Hepatocyte (in vitro differentiated cells): ENCODE results near the gene CMIP. TPM values are rescaled to one million over a fixed set of nuclear protein-coding genes. Genes with fewer than 3 reads are reported as not detected.

ENCODE experiments used
- DNase-seq: peaks from one replicate; pipeline ENCODE4 v3.0.0-alpha.2; 2016; ENCODE audit warnings: low spot score
- H2AFZ ChIP-seq: fragments of 200-600 bp; sonication (generic); 2 replicates; pipeline ENCODE4 v1.6.0; 2016; ENCODE audit warnings: antibody characterized with exemption, mild to moderate bottlenecking
- H3K27ac ChIP-seq: fragments of 200-600 bp; sonication (generic); 2 replicates; pipeline ENCODE4 v1.5.1; 2016; ENCODE audit warnings: mild to moderate bottlenecking
- H3K27me3 ChIP-seq: fragments of 200-600 bp; sonication (generic); 2 replicates; pipeline ENCODE4 v1.6.1; 2016
- H3K36me3 ChIP-seq: fragments of 200-600 bp; sonication (generic); replicated peaks from 2 replicates; pipeline ENCODE4 v1.5.1; 2016; ENCODE audit warnings: low read depth; ENCODE audit not compliant: insufficient read depth
- H3K4me1 ChIP-seq: fragments of 200-600 bp; sonication (generic); 2 replicates; pipeline ENCODE4 v1.5.1; 2016; ENCODE audit warnings: mild to moderate bottlenecking, moderate library complexity; ENCODE audit not compliant: insufficient read depth
- H3K4me2 ChIP-seq: fragments of 200-600 bp; sonication (generic); 2 replicates; pipeline ENCODE4 v1.6.0; 2016
- H3K4me3 ChIP-seq: fragments of 200-600 bp; sonication (generic); 2 replicates; pipeline ENCODE4 v1.5.1; 2016; ENCODE audit warnings: mild to moderate bottlenecking
- H3K79me2 ChIP-seq: fragments of 200-600 bp; sonication (generic); 2 replicates; pipeline ENCODE4 v1.6.0; 2017; ENCODE audit warnings: mild to moderate bottlenecking
- H3K9me2 ChIP-seq: fragments of 200-600 bp; sonication (generic); replicated peaks from 2 replicates; pipeline ENCODE4 v1.6.0; 2017; ENCODE audit warnings: mild to moderate bottlenecking; ENCODE audit not compliant: insufficient read depth
- H3K9me3 ChIP-seq: fragments of 200-600 bp; sonication (generic); 2 replicates; pipeline ENCODE4 v1.5.1; 2016; ENCODE audit warnings: low read depth, mild to moderate bottlenecking
- H4K20me1 ChIP-seq: fragments of 200-600 bp; sonication (generic); 2 replicates; pipeline ENCODE4 v1.6.0; 2016; ENCODE audit warnings: mild to moderate bottlenecking; ENCODE audit not compliant: insufficient read depth, poor library complexity, severe bottlenecking
- CTCF ChIP-seq: fragments of 200-600 bp; sonication (generic); IDR thresholded peaks from 2 replicates; pipeline ENCODE4 v1.5.1; 2016; ENCODE audit warnings: antibody characterized with exemption, mild to moderate bottlenecking; ENCODE audit not compliant: poor library complexity
- EZH2 ChIP-seq: fragments of 200-600 bp; sonication (generic); IDR thresholded peaks from 2 replicates; pipeline ENCODE4 v1.6.1; 2016; ENCODE audit warnings: antibody characterized with exemption, mild to moderate bottlenecking, borderline replicate concordance
- EZH2phosphoT487 ChIP-seq: fragments of 200-600 bp; sonication (generic); IDR thresholded peaks from one replicate; pipeline ENCODE4 v1.6.1; 2018; ENCODE audit warnings: antibody characterized with exemption, mild to moderate bottlenecking, low read depth, moderate library complexity; ENCODE audit not compliant: unreplicated experiment, severe bottlenecking
- WGBS: methylation state at CpG from one replicate; pipeline ENCODE4 v1.1.6; 2016; ENCODE audit warnings: low lambda C conversion rate; ENCODE audit errors: missing lambda C conversion rate; 5-methylcytosine and 5-hydroxymethylcytosine counted together
- polyA plus RNA-seq: library from polyadenylated mRNA; unstranded; fragments of >200 nt; fragmentation: Nextera tagmentation; extraction: Ambion mirVana; gene quantifications from 2 replicates; pipeline ENCODE4 v1.2.1, GENCODE V29; 2016
- total RNA-seq: library from RNA; depleted of rRNA; stranded (reverse); fragments of >200 nt; gene quantifications from 2 replicates; pipeline ENCODE4 v1.2.3, GENCODE V29; 2014

The CMIP gene
- total and polyA plus RNA-seq, 2 experiments from 2014 or later = 5.8 to 17.8 TPM

- Histone ChIP-seq H4K20me1 (peaks cover 76% of the 10 kb centered on the region), H3K79me2 (peaks cover 95% of the 10 kb centered on the region), H3K4me2 (no peak overlapping the region), H3K4me3 (no peak overlapping the region), H3K4me1 (peaks cover 8% of the 10 kb centered on the region), H2AFZ (no peak overlapping the region), H3K36me3 (no peaks in the 10 kb centered on the region), H3K9me2 (no peaks in the 10 kb centered on the region), H3K27ac (peak overlapping the region; percentile 78), H3K9me3 (no peaks in the 10 kb centered on the region), H3K27me3 (no peaks in the 10 kb centered on the region)
- TF ChIP-seq EZH2 = no peak
- TF ChIP-seq CTCF = no peak
- no peak for TF ChIP-seq EZH2phosphoT487
- WGBS = 94% methylated on average over 10 of the region's 10 CpGs
- no peak for DNase-seq
Observed at GRCh38 chr16:81494434-81494806, 49.8 kb downstream of the CMIP start.

GRCh38 chr16:81494888-81495287 is 50.3 kb downstream of the CMIP start:
- H3K27ac ChIP-seq = no peak overlapping the region
- H4K20me1 ChIP-seq = peaks cover 74% of the 10 kb centered on the region
- peaks cover 95% of the 10 kb centered on the region for H3K79me2 ChIP-seq
- no peak overlapping the region for H2AFZ ChIP-seq
- no peak overlapping the region for H3K4me2 ChIP-seq
- H3K9me3 ChIP-seq = no peaks in the 10 kb centered on the region
- no peak overlapping the region for H3K4me3 ChIP-seq
- no peaks in the 10 kb centered on the region for H3K36me3 ChIP-seq
- no peak for DNase-seq
- TF ChIP-seq EZH2phosphoT487 (no peak), CTCF (no peak), EZH2 (no peak)
- no peaks in the 10 kb centered on the region for H3K9me2 ChIP-seq
- H3K27me3 ChIP-seq = no peaks in the 10 kb centered on the region
- peaks cover 8% of the 10 kb centered on the region for H3K4me1 ChIP-seq
- 92% methylated on average over 4 of the region's 4 CpGs for WGBS

- no peak overlapping the region for H3K4me3 ChIP-seq
- no peaks in the 10 kb centered on the region for H3K9me3 ChIP-seq
- H3K36me3 ChIP-seq = no peaks in the 10 kb centered on the region
- H3K79me2 ChIP-seq = peaks cover 91% of the 10 kb centered on the region
- H3K27ac ChIP-seq = no peak overlapping the region
- 84% methylated on average over 17 of the region's 17 CpGs for WGBS
- H4K20me1 ChIP-seq = peaks cover 71% of the 10 kb centered on the region
- no peak for TF ChIP-seq CTCF
- no peak for TF ChIP-seq EZH2
- no peak for TF ChIP-seq EZH2phosphoT487
- no peaks in the 10 kb centered on the region for H3K9me2 ChIP-seq
- DNase-seq = no peak
- no peak overlapping the region for H2AFZ ChIP-seq
- peaks cover 8% of the 10 kb centered on the region for H3K4me1 ChIP-seq
- H3K27me3 ChIP-seq = no peaks in the 10 kb centered on the region
- no peak overlapping the region for H3K4me2 ChIP-seq
Observed at GRCh38 chr16:81495321-81496234, 51.0 kb downstream of the CMIP start.
